AG09309 (cell line): ENCODE data around the gene TSEN2.
"Not testable (repeated sequence)": the region's sequence is repeated elsewhere in the genome, so short reads cannot be mapped to it uniquely, and the experiment has no call there.

Experiments
- DNase-seq: peaks from one replicate; pipeline ENCODE4 v3.0.0-alpha.2; 2010; ENCODE audit warnings: low read depth
- H3K4me3 ChIP-seq: 2 replicates; pipeline ENCODE4 v1.5.1; 2011; ENCODE audit warnings: mild to moderate bottlenecking, low read depth, low read length, moderate library complexity; ENCODE audit not compliant: control insufficient read depth
- TF ChIP-seq, protein P1 (sequence below): IDR thresholded peaks from 2 replicates; pipeline ENCODE4 v1.5.1; 2011; ENCODE audit warnings: mild to moderate bottlenecking, low read depth, low read length, inconsistent platforms; ENCODE audit not compliant: insufficient read depth, control insufficient read depth; ENCODE audit errors: missing control alignments

The TSEN2 gene

DNA sequence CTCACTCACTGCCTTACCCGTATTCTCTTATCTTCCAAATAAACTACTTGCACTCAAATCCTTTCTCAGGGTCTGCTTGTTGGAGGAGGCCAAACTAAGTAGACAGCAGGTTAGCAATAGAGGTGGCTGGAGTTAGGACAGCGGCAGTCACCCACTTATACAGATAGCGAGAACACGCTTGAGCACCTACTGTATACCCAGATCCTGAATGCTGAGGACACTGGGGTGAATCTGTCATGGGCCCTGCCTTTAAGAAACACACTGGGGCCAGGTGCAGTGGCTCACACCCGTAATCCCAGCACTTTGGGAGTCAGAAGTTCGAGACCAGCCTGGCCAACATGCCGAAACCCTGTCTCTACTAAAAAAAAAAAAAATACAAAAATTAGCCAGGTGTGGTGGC lies 38.0 kb upstream of the TSEN2 start:
- DNase-seq: no peak
- no peak overlapping the region for H3K4me3 ChIP-seq
- TF ChIP-seq, protein P1, sequence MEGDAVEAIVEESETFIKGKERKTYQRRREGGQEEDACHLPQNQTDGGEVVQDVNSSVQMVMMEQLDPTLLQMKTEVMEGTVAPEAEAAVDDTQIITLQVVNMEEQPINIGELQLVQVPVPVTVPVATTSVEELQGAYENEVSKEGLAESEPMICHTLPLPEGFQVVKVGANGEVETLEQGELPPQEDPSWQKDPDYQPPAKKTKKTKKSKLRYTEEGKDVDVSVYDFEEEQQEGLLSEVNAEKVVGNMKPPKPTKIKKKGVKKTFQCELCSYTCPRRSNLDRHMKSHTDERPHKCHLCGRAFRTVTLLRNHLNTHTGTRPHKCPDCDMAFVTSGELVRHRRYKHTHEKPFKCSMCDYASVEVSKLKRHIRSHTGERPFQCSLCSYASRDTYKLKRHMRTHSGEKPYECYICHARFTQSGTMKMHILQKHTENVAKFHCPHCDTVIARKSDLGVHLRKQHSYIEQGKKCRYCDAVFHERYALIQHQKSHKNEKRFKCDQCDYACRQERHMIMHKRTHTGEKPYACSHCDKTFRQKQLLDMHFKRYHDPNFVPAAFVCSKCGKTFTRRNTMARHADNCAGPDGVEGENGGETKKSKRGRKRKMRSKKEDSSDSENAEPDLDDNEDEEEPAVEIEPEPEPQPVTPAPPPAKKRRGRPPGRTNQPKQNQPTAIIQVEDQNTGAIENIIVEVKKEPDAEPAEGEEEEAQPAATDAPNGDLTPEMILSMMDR: no peak

DNA sequence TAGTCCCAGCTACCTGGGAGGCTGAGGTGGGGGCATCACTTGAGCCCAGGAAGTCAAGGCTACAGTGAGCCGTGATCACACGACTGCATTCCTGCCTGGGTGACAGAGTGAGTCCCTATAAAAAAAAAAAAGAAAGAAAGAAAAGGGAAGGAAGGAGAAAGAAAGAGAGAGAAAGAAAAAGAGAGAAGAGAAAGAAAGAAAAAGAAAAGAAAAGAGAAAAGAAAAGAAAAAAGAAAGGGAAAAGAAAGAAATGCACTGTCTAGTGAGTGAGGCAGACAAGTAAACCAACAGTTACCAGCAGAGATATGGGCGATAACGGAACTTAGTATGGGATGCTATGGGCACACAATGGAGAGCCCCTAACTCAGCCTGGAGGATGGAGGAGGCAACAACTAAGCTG lies 37.2 kb upstream of the TSEN2 start:
- TF ChIP-seq, protein P1: no peak
- DNase-seq: no peak
- no peak overlapping the region for H3K4me3 ChIP-seq

DNA sequence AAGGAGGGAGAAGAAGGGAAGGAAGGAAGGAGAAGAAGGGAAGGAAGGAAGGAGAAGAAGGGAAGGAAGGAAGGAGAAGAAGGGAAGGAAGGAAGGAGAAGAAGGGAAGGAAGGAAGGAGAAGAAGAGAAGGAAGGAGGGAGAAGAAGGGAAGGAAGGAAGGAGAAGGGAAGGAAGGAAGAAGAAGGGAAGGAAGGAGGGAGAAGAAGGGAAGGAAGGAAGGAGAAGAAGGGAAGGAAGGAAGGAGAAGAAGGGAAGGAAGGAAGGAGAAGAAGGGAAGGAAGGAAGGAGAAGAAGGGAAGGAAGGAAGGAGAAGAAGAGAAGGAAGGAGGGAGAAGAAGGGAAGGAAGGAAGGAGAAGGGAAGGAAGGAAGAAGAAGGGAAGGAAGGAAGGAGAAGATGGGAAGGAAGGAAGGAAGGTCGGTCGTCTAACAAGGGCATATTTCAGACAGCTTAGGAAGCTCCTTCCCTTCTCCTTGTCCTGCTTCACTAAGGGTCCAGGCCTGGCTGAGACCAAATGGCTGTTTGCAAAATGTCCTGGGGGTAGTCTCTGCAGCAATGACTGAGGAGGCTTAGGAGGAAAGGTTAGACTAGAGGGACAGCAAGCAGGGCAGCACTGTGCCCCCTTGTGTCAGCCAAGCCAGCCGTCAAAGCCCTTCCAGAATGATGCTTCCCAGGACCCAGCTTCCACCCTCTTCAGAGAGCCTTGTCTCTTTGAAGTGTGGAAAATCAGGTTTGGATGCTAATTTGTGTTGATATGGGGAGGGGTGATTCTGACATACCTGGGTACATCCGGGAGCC lies 35.7 kb upstream of the TSEN2 start:
- not testable (repeated sequence) for H3K4me3 ChIP-seq, DNase-seq

DNA sequence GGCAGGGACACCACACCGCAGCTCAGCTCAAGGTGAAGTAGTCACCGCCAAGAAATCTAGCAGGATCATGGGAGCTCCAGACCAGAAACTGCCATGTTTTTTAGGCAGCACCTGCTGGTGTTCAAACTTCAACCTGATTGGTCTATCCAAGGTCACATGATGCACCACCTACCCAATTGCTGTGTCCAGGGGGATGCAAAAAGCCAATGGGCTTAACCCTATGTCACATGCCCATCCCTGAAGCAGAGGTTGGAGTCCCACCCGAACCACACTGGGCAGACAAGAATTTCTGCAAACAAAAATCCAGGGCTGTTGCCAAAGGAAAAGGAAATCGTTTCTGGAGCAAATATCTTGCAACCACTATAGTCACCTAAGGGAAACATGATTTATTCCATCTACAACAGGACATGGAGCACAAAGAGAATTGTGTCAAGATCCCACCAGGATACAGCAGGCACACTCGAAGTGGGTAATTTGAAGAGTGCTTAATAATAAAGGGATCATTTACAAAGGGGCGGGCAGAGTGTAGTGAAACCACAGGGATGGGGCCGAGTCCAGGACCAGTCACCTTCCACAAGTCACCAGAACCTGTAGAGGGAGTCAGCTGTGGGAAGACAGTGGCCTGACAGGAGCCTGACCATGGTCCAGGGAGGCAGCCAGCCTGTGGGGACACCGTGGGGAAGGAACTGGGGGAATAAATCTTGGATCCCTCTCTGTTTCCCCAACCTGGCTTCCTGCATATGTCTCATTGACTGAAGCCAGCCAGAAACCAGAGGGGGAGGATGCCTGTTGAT lies 34.2 kb upstream of the TSEN2 start:
- TF ChIP-seq, protein P1: no peak
- no peak for DNase-seq
- H3K4me3 ChIP-seq: no peak overlapping the region

DNA sequence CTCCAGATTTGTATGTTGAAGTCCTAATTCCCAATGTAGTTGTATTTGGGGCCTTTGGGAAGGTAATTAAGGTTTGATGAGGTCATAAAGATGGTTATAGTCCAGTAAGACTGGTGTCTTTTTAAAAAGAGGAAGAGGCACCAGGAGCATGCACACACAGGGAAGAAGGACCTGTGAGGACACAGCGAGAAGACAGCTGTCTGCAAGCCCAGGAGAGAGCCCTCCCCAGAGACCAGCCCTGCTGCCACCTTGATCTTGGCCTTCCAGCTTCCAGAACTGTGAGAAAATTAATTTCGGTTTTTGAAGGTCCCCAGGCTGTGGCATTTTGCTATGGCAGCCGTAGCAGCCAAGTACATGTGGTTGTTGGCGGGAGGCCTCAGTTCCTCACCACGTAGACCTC lies 32.8 kb upstream of the TSEN2 start:
- no peak for DNase-seq
- TF ChIP-seq, protein P1: no peak
- H3K4me3 ChIP-seq: no peak overlapping the region

DNA sequence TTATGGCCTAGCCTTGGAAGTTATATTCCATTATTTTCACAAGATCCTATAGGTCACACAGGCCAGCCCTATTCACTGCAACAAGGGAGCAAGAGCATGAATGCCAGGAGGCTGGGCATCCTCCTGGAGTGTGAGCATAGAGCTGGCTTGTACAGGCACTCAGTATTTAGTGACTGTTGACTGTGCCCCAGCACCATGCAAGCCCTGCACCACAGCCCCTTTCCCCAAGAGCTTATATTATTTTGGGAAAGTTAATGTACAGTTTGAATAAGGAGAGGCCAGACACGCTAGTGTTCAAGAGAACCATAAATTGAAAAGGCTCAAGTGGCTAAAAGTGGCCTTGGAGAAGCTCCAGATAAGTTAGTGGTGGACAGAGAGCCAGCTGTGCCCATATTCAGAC lies 32.3 kb upstream of the TSEN2 start:
- TF ChIP-seq, protein P1: no peak
- H3K4me3 ChIP-seq: no peak overlapping the region
- DNase-seq: no peak
